GM18861 (cell line): ENCODE results near the gene ZSCAN5A.
"Not testable (repeated sequence)": the region's sequence is repeated elsewhere in the genome, so short reads cannot be mapped to it uniquely, and the experiment has no call there.

Experiments
- ATAC-seq: cut with Tn5 transposase; IDR thresholded peaks from one replicate; pipeline ENCODE4 v1.9.1; 2021; ENCODE audit not compliant: unreplicated experiment

Gene ZSCAN5A

DNA sequence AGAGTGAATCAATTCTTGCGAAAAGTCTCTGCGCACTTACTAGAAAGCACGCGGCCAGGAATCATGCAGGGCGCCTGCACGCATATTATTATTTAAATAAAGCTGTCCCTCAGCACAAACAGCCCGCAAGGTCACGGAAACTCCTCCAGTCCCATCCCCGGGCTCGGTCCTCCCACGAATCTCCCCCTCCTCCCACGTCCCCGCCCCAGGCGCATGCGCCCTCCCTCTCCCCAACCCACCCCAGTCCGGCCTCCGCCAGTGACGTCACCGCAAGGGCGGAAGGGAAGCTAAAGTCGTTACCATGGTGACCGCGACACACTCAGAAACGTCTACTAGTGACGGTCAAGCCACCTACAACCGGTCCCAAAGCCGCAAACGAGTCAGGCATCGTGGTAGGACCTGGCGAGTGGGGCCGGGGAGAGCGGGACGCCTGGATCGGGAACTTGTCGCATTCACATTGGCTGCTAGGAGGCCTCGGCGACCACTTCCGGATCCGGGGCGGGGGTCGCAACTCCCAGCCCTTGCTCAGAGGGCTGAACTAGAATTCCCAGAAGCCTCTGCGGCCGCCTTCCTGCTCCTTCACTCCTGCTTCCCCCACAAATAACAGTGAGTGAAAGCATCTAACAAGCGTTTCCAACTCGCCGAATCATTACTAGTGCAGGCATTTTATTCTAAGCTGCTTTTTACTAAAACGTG lies at the start of gene ZSCAN5A:
TSS of gene ZSCAN5A (minus strand) at position 459 of the 696 bp plus-strand sequence. CDS start 89,793 bp downstream, outside the sequence.
- ATAC-seq, result peak; percentile 45

GRCh38 chr19:56360841-56361240 lies 46.2 kb upstream of the ZSCAN5A start:
- ATAC-seq, result no peak

DNA sequence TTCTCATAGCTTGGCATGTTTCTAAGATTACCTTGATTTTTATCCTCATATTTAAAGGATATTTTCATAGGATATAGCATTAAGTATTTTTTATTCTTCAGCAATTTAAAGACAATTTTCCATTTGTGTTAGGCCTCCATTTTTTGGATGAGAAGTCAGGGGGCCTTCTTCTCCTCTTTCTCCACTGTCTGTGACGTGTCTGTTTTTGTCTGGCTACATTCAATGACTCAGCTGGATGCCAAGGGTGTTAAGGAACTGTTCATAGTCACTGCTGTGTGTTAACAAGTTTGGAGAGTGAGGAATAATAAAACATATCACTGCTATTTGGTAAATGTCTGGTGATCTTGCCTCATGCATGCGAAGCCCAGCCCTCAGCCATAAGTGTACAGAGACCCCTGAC lies 42.3 kb upstream of the ZSCAN5A start:
- no peak for ATAC-seq

DNA sequence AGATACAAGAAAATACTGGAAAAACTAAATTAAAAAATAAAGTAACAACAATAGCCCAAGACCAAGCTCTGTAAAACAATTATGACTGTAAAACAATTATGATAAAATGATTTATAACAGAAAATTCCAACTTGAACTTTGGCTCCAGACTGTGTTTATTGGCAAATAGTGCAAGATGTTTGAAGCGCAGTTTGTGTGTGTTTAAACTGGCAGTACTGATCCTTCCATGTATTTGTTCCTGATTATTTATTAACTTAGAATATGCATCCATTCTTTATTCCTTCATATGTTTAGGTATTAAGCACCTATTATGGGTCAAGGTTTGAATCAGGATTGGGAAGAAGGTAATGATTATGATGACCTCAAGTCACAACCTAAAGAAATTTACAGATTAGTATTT lies 40.9 kb upstream of the ZSCAN5A start:
- ATAC-seq, result no peak

DNA sequence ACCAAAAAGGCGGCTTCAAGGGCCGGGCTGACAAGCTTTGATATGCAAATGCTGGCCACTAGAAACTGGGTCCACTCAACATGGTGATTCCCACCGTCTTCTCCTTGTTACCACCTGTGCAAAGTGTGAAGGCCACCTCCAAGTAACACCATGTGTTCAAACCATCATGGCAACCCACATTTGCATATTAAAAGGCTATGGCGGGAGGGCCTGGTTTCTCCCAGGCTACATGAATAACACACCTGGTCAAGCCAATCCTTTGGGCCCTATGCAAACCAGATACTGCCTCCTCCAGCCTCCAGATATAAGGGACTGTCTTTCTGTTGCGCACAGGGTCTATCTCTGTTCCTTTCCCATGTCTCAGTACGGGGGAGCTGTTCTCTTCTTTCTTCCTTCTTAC lies 36.6 kb upstream of the ZSCAN5A start:
- ATAC-seq, result no peak

DNA sequence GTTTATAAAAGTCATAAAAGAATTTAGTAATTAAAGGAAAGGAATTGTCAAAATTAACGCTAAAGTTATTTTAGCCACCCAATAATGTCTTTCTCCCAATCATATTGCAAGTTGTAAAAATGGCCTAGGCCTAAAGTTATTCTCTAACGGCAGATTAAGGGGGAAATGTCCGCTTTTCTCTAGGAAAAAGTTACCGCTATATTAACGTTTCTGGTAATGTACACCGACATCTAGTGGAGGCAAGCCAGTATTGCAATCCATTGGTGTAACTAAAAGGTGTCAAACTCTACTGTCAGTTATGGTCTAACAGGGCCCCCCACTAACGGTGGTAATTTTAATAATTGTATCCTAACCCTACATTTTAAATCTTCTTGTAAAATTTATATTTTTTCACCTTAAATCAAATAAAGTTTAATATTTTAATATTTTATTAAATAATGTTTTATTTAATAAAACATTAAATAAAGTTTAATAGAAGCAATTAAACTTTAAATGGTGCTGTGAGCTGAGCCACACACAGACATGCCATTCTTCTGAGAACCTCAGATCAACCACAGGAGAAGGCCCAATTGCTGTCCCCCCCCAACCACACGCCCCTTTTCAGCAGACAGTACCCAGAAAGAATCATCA lies 35.9 kb upstream of the ZSCAN5A start:
- ATAC-seq, result no peak

DNA sequence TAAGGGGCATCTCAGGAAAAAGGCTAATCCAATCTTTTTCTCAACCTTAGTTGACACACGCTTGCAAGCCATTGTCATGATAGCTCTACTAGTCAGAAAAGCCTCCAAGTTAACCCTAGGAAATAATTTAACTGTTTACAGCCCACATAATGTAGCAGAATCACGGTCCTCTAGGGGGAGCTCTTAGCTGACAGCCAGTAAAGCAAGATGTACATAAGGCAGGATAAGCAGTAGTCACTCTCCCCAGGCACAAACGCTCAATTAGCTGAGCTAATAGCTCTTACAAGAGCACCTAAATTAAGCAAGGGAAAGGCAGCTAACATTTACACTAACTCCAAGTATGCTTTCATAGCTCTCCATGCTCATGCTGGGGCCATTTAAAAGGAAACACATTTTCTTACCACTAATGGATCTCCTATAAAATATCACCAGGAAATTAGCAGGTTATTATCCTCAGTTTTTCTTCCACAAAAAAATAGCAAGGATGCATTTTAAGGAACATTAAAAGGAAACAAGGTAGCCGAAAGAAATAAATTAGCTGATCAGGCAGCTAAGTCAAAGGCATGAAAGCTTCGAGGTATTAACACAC lies 33.7 kb upstream of the ZSCAN5A start:
- ATAC-seq, result no peak

DNA sequence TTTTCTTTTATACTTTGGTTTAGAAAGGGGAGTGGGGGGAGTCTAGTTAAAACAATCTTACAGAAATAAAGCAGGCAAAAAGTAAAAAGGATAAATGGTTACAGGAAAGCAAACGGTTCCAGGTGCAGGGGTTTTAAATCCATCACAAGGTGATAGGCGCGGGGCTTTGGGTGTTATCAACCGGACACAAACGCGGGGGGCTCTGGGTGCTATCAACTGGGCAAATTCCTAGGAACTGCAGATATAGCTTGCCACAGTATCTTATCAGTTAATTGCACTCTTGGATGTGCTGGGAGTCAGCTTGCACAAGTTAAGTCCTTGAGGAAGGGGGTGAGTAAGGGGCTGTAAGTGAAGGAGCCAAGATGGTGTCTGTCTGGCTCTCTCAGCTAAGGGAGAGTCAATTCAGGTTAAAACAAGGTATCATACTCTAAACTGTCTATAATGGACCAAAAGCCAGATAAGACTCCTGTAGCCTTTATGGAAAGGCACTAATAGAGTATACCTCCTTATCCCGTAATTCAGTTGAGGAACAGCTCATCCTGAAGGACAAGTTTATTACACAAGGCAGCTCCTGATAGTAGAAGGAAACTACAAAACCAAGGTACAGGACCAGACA lies 32.6 kb upstream of the ZSCAN5A start:
- ATAC-seq, result no peak

DNA sequence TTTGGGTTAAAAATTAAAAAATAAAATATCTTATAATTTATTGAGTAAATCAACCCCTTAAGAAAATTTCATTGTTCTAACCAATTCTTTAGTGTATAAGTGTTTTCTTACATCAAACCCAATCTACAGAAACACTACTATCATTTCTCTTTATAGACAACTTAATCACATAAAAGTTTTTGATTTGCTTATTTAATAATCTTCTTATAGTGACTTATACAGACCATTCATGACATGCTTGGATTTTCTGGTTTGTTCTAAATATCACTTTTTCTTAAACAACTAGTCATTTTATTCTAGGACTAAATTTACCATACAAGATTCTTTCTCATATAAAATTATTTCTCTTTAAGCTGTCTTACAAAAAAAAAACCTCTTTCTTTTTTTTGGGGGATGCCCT lies 27.3 kb upstream of the ZSCAN5A start:
- no peak for ATAC-seq

GRCh38 chr19:56339031-56339430 lies 24.4 kb upstream of the ZSCAN5A start:
- not testable (repeated sequence) for ATAC-seq

- ATAC-seq, result not testable (repeated sequence)
Measured at GRCh38 chr19:56337077-56337476, 22.4 kb upstream of the ZSCAN5A start.

GRCh38 chr19:56335371-56335770 lies 20.7 kb upstream of the ZSCAN5A start:
- ATAC-seq, result not testable (repeated sequence)

- ATAC-seq, result no peak
Measured at GRCh38 chr19:56333506-56333905, 18.9 kb upstream of the ZSCAN5A start.

- no peak for ATAC-seq
Measured at GRCh38 chr19:56332695-56333094, 18.1 kb upstream of the ZSCAN5A start.

GRCh38 chr19:56324436-56324835 lies 9.8 kb upstream of the ZSCAN5A start:
- no peak for ATAC-seq

- no peak for ATAC-seq
Measured at GRCh38 chr19:56321989-56322440, 7.4 kb upstream of the ZSCAN5A start.

GRCh38 chr19:56321254-56321988 lies 6.8 kb upstream of the ZSCAN5A start:
- no peak for ATAC-seq

DNA sequence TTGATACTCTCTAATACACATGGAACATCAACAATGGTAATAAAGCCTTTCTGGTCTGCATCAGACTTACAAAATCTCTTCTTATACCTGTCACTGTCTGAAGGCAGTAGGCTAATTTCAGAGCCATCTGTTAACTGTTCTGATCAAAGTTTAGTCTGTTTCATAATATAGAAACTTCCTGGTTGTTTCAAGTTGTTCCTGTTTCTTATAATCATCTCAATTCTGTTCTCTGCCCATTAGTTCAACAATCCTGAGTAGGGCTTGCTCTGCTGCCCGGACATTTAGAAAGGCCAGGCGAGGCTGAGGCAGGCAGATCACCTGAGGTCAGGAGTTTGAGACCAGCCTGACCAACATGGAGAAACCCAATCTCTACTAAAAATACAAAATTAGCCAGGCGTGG lies 5.4 kb upstream of the ZSCAN5A start:
- no peak for ATAC-seq

GRCh38 chr19:56317749-56318148 lies 3.1 kb upstream of the ZSCAN5A start:
- ATAC-seq, result no peak

GRCh38 chr19:56316728-56317127 lies 2.1 kb upstream of the ZSCAN5A start:
- no peak for ATAC-seq
